SH-SY5Y (cell line): Measurements from ENCODE around the gene AFP.

Experiments
- GATA2 ChIP-seq: IDR thresholded peaks from 2 replicates; pipeline ENCODE4 v1.6.1; 2011; ENCODE audit warnings: mild to moderate bottlenecking, low read depth, low read length
- GATA3 ChIP-seq: IDR thresholded peaks from 2 replicates; pipeline ENCODE4 v1.6.1; 2011; ENCODE audit warnings: low read depth, mild to moderate bottlenecking, low read length, moderate library complexity

GRCh38 chr4:73452953-73453700, 17.1 kb downstream of the AFP start:
- no peak for TF ChIP-seq GATA2
- no peak for TF ChIP-seq GATA3
